GM23248 (cell line): ENCODE results near the gene ACAA1.

ENCODE experiments used
- EZH2 ChIP-seq: fragments of 200-600 bp; sonication (generic); IDR thresholded peaks from 2 replicates; pipeline ENCODE4 v1.6.1; 2018; ENCODE audit warnings: antibody characterized with exemption, mild to moderate bottlenecking; ENCODE audit not compliant: insufficient read depth, poor library complexity, severe bottlenecking
- EZH2phosphoT487 ChIP-seq: fragments of 200-600 bp; sonication (generic); IDR thresholded peaks from 2 replicates; pipeline ENCODE4 v1.6.1; 2018; ENCODE audit warnings: antibody characterized with exemption, moderate library complexity, mild to moderate bottlenecking, low read depth; ENCODE audit not compliant: insufficient read depth

GRCh38 chr3:38111696-38112377, 25.1 kb downstream of the ACAA1 start:
- TF ChIP-seq EZH2phosphoT487 (no peak), EZH2 (no peak)
